GM23248 (cell line): Measurements from ENCODE around the gene CCNE1. TPM values are rescaled to one million over a fixed set of nuclear protein-coding genes. Genes with fewer than 3 reads are reported as not detected.

Source experiments
- DNase-seq: peaks from one replicate; pipeline ENCODE4 v3.0.0-alpha.2; 2015
- H2AFZ ChIP-seq: fragments of 200-600 bp; sonication (generic); 2 replicates; pipeline ENCODE4 v1.6.1; 2016; ENCODE audit warnings: antibody characterized with exemption
- H3F3A ChIP-seq: fragments of 200-600 bp; sonication (generic); 2 replicates; pipeline ENCODE4 v1.6.1; 2016; ENCODE audit warnings: mild to moderate bottlenecking, antibody characterized with exemption, mixed run types; ENCODE audit not compliant: insufficient read depth
- H3K27ac ChIP-seq: fragments of 200-600 bp; sonication (generic); 2 replicates; pipeline ENCODE4 v1.5.1; 2016; ENCODE audit warnings: mild to moderate bottlenecking
- H3K27me3 ChIP-seq: fragments of 200-600 bp; sonication (generic); replicated peaks from 2 replicates; pipeline ENCODE4 v1.6.1; 2016; ENCODE audit warnings: mild to moderate bottlenecking; ENCODE audit not compliant: insufficient read depth
- H3K36me3 ChIP-seq: fragments of 200-600 bp; sonication (generic); 2 replicates; pipeline ENCODE4 v1.6.1; 2016; ENCODE audit warnings: low read depth, mild to moderate bottlenecking
- H3K4me1 ChIP-seq: fragments of 200-600 bp; sonication (generic); 2 replicates; pipeline ENCODE4 v1.6.1; 2016; ENCODE audit warnings: mild to moderate bottlenecking; ENCODE audit not compliant: insufficient read depth
- H3K4me2 ChIP-seq: fragments of 200-600 bp; sonication (generic); one replicate; pipeline ENCODE4 v1.6.1; 2016; ENCODE audit warnings: mild to moderate bottlenecking; ENCODE audit not compliant: unreplicated experiment
- H3K4me3 ChIP-seq: fragments of 200-600 bp; sonication (generic); 2 replicates; pipeline ENCODE4 v1.5.1; 2016; ENCODE audit warnings: mild to moderate bottlenecking
- H3K79me2 ChIP-seq: fragments of 200-600 bp; sonication (generic); 2 replicates; pipeline ENCODE4 v1.6.1; 2016; ENCODE audit warnings: mild to moderate bottlenecking; ENCODE audit not compliant: insufficient read depth
- H3K9ac ChIP-seq: fragments of 200-600 bp; sonication (generic); 2 replicates; pipeline ENCODE4 v1.6.1; 2016; ENCODE audit warnings: mild to moderate bottlenecking
- H3K9me2 ChIP-seq: fragments of 200-600 bp; sonication (generic); 2 replicates; pipeline ENCODE4 v1.6.1; 2016; ENCODE audit warnings: mixed run types, mild to moderate bottlenecking, moderate library complexity; ENCODE audit not compliant: insufficient read depth
- H3K9me3 ChIP-seq: fragments of 200-600 bp; sonication (generic); one replicate; pipeline ENCODE4 v1.6.1; 2017; ENCODE audit warnings: low read depth
- H4K20me1 ChIP-seq: fragments of 200-600 bp; sonication (generic); 2 replicates; pipeline ENCODE4 v1.6.0; 2016; ENCODE audit not compliant: insufficient read depth
- EZH2 ChIP-seq: fragments of 200-600 bp; sonication (generic); IDR thresholded peaks from 2 replicates; pipeline ENCODE4 v1.6.1; 2018; ENCODE audit warnings: antibody characterized with exemption, mild to moderate bottlenecking; ENCODE audit not compliant: insufficient read depth, poor library complexity, severe bottlenecking
- EZH2phosphoT487 ChIP-seq: fragments of 200-600 bp; sonication (generic); IDR thresholded peaks from 2 replicates; pipeline ENCODE4 v1.6.1; 2018; ENCODE audit warnings: antibody characterized with exemption, moderate library complexity, mild to moderate bottlenecking, low read depth; ENCODE audit not compliant: insufficient read depth
- WGBS, 2 experiments: methylation state at CpG; one replicate each; pipeline ENCODE4 v1.1.6; 2015 to 2017; ENCODE audit warnings: low lambda C conversion rate in 2 of 2, low coverage in 1 of 2; ENCODE audit errors: missing lambda C conversion rate in 2 of 2; 5-methylcytosine and 5-hydroxymethylcytosine counted together
- in situ Hi-C: fragments of 300-500 bp; cut with MboI; formaldehyde crosslinking; loops from 2 replicates; pipeline ENCODE4 v1.15.0; 2020
- polyA plus RNA-seq: library from polyadenylated mRNA; unstranded; fragments of >200 nt; fragmentation: Nextera tagmentation; extraction: Ambion mirVana; gene quantifications from 2 replicates; pipeline ENCODE4 v1.2.1, GENCODE V29; 2016
- total RNA-seq: library from RNA; depleted of rRNA; stranded (reverse); fragments of >200 nt; shearing (Covaris generic); gene quantifications from 2 replicates; pipeline ENCODE4 v1.2.3, GENCODE V29; 2014

CCNE1 gene
- total and polyA plus RNA-seq, 2 experiments from 2014 or later = 5.1 to 6.5 TPM

DNA sequence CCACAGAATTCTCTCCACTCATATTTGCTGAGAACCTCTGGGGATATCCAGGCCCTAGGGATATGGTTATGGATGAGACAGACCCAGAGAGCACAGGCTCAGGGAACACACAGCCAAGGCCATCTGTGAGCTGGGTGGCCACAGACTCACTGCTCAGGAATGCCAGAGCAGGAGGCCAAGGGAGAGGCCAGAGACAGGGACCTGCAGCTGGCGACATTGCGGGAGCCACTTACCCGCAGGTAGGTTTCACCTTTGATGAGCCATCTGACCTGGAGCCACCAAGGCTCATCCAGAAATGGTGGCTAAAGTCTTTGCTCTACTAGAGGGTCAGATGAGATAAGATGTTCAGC is 29.4 kb downstream of the CCNE1 start:
- WGBS, 2 experiments = 81 to 83% methylated on average over 3 of the region's 3 CpGs
- in situ Hi-C loops = no loop called here
- no peaks in the 10 kb centered on the region for H3K9me2 ChIP-seq
- H3K36me3 ChIP-seq = no peaks in the 10 kb centered on the region
- no peaks in the 10 kb centered on the region for H3K9me3 ChIP-seq
- H3K79me2 ChIP-seq = no peaks in the 10 kb centered on the region
- no peak overlapping the region for H3K4me3 ChIP-seq
- H3K27me3 ChIP-seq = peaks cover 15% of the 10 kb centered on the region
- H3K27ac ChIP-seq = no peak overlapping the region
- no peaks in the 10 kb centered on the region for H3F3A ChIP-seq
- peaks cover 14% of the 10 kb centered on the region; the same call in 1 of the 2 replicates for H3K4me1 ChIP-seq
- no peaks in the 10 kb centered on the region for H4K20me1 ChIP-seq
- no peak for TF ChIP-seq EZH2phosphoT487
- no peak overlapping the region for H2AFZ ChIP-seq
- DNase-seq = peak; percentile 29
- H3K4me2 ChIP-seq = no peak overlapping the region
- no peak overlapping the region for H3K9ac ChIP-seq

DNA sequence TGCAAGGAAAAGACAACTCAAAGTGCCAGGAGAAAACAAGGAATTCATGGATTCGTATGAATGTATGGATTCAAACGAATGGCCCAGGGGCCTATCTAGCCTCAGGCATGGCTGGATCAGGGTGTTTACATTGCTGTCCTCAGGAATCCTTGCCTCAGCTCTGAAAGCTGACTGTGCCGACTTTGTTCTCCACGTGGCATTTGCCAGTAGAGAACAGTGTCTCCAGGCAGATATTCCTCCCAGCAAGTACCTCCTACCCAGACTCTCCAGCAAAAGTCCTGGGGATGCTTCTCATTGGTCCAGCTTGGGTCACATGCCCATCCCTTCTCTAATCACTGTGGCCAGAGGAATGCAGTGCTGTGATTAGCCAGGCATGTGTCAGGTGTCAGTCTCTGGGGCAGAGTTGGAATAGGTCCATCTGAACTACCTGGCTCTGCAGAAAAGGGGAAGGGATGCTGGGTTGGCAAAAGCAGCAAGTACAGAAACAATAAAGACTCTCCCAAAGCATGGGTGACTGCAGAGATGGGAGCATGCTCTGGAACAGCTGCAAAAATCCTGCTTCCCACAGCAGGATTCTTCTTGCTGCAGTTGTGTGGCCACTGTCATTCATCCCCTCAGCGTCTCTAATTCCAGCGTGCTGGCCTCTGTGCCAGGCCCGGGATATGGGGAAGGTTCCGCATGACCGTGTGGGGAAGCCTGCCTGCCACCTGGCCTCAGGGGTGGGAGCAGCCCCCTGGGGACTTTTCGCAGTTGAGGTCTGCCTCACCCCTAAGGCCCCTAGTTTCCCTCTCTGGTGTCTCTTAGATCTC is 30.0 kb downstream of the CCNE1 start:
- peak; percentile 31 for DNase-seq
- no peak overlapping the region for H3K27ac ChIP-seq
- H3K4me1 ChIP-seq = peaks cover 14% of the 10 kb centered on the region; the same call in 1 of the 2 replicates
- TF ChIP-seq EZH2 (no peak), EZH2phosphoT487 (no peak)
- WGBS, 2 experiments = 72 to 77% methylated on average over 10 of the region's 10 CpGs
- H3K9me2 ChIP-seq = no peaks in the 10 kb centered on the region
- no peaks in the 10 kb centered on the region for H3K36me3 ChIP-seq
- no peaks in the 10 kb centered on the region for H3F3A ChIP-seq
- no peaks in the 10 kb centered on the region for H3K9me3 ChIP-seq
- no peak overlapping the region for H3K4me3 ChIP-seq
- H3K79me2 ChIP-seq = no peaks in the 10 kb centered on the region
- no peak overlapping the region for H3K9ac ChIP-seq
- no peak overlapping the region for H3K4me2 ChIP-seq
- H4K20me1 ChIP-seq = no peaks in the 10 kb centered on the region
- H3K27me3 ChIP-seq = peaks cover 15% of the 10 kb centered on the region
- no peak overlapping the region for H2AFZ ChIP-seq
- in situ Hi-C loops = no loop called here

DNA sequence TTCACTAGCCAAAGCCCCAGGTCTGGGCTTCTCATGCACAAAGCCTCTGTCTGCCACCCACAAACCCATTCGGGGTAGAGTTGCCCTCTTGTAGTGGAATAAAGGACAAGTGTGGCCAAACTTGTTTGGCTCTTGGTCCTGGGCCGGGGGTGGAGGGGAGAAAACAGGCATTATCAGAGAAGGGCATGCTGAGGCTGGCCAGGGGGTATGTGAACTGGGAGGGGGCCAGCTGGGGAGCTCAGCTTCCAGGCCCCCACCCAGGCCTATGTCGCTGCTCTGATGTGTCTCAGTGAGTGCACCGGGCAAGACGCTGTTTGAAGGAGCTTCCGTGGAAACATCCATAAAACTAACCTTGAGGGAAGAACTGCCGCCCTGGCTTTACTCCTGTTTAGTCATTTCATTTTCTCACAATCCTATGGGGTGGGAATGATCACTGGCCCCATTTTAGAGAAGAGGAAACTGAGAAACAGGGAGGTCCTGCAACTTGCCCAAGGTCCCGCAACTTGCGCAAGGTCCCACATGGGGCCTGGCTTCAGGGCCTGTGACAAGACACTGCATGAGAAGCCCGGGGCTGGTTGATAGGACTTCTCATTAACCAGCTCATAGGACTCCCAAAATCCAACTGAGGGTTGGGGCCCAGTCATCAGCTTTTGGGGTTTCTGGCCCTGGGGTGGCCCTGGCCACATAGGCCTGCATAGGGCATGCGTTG is 30.8 kb downstream of the CCNE1 start:
- Histone ChIP-seq H3K4me3 (peak overlapping the region; percentile 91; the same call in 1 of the 2 replicates), H3F3A (no peaks in the 10 kb centered on the region), H3K36me3 (no peaks in the 10 kb centered on the region), H3K9me2 (no peaks in the 10 kb centered on the region), H3K79me2 (no peaks in the 10 kb centered on the region), H4K20me1 (no peaks in the 10 kb centered on the region), H3K4me2 (peak overlapping the region; percentile 71), H3K9ac (peak overlapping the region; percentile 24; the same call in 1 of the 2 replicates), H3K27ac (no peak overlapping the region), H3K4me1 (peaks cover 14% of the 10 kb centered on the region; the same call in 1 of the 2 replicates), H3K9me3 (no peaks in the 10 kb centered on the region), H3K27me3 (peaks cover 15% of the 10 kb centered on the region), H2AFZ (peak overlapping the region; percentile 100)
- peak; percentile 29 for DNase-seq
- in situ Hi-C loops = no loop called here
- 73 to 75% methylated on average over 11 of the region's 11 CpGs for WGBS, 2 experiments
- TF ChIP-seq EZH2phosphoT487 (no peak), EZH2 (no peak)

DNA sequence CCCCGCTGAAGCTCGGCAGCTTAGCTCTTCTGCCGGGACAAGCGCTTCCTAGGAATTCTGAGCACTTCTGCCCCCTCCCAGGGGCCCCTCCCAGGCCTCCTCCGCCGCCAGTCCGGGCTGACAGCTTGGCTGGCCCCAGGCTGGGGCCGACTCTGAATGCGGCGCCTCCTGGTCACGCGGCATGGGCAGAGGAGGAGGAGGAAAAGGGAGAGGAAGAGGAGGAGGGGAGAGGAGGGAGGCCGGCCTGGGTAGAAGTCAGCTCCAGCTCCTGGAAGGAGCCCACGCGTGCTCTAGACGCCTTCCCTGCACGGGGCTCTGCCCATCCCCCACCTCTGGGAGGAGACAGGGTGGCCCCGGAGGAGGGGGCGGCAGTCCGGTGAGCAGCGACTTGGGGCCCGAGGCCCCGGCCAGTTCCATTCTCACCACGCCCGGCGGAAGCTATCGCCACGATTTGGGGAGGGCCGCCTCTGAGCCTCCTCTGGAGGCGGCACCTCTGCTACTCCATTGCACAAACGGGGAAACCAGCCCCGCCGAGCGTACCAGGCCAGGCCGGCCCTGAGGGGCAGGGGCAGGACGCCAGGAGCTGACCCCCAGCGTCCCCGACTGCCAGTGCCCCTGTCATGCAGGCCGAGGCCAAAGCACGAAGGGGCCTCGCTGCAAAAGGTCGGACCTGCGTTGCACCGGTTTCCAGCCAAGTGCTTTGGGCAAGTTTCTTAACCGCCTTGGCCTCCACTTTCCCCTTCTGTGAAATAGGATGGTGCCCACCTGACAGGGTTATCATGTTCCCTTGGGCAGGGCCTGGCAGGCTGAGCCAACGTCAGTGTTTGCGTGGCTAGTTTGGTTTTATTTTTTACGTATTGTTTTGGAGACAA is 31.6 kb downstream of the CCNE1 start:
- Histone ChIP-seq H3K9ac (peak overlapping the region; percentile 24), H3K9me3 (no peaks in the 10 kb centered on the region), H3F3A (no peaks in the 10 kb centered on the region), H3K79me2 (no peaks in the 10 kb centered on the region), H3K4me1 (peaks cover 14% of the 10 kb centered on the region; the same call in 1 of the 2 replicates), H3K4me3 (peak overlapping the region; percentile 91), H3K27me3 (peaks cover 15% of the 10 kb centered on the region), H3K9me2 (no peaks in the 10 kb centered on the region), H3K4me2 (peak overlapping the region; percentile 71), H4K20me1 (no peaks in the 10 kb centered on the region), H3K27ac (no peak overlapping the region), H2AFZ (peak overlapping the region; percentile 100), H3K36me3 (no peaks in the 10 kb centered on the region)
- TF ChIP-seq EZH2phosphoT487 (no peak), EZH2 (no peak)
- in situ Hi-C loops = no loop called here
- WGBS, 2 experiments = 4 to 5% methylated on average over 27 to 44 of the region's 48 CpGs
- DNase-seq = peak; percentile 40
